ENCODE data around the gene PMFBP1.

Gene PMFBP1

GRCh38 chr16:72198771-72199201 lies 26.8 kb upstream of the PMFBP1 start:
- Mint-ChIP-seq H3K9me3 (no peaks in the 10 kb centered on the region), H3K4me1 (peaks cover 14% of the 10 kb centered on the region), H3K36me3 (no peaks in the 10 kb centered on the region), H3K27me3 (peaks cover 3% of the 10 kb centered on the region), H3K27ac (no peak overlapping the region), H3K4me3 (no peak overlapping the region)
- no peak for DNase-seq (ENCODE audit: low spot score in 2 of 2)
- ATAC-seq (ENCODE audit: low read depth), result no peak

GRCh38 chr16:72198021-72198711 lies 26.2 kb upstream of the PMFBP1 start:
- ATAC-seq (ENCODE audit: low read depth), result no peak
- Mint-ChIP-seq H3K27me3 (peaks cover 3% of the 10 kb centered on the region), H3K9me3 (no peaks in the 10 kb centered on the region), H3K27ac (no peak overlapping the region), H3K4me3 (no peak overlapping the region), H3K4me1 (peaks cover 8% of the 10 kb centered on the region), H3K36me3 (no peaks in the 10 kb centered on the region)
- DNase-seq (ENCODE audit: low spot score in 2 of 2), result no peak

- Mint-ChIP-seq H3K9me3 (no peaks in the 10 kb centered on the region), H3K4me3 (no peak overlapping the region), H3K27ac (no peak overlapping the region), H3K4me1 (peaks cover 3% of the 10 kb centered on the region), H3K36me3 (no peaks in the 10 kb centered on the region), H3K27me3 (peaks cover 3% of the 10 kb centered on the region)
- ATAC-seq (ENCODE audit: low read depth) (no peak), DNase-seq (ENCODE audit: low spot score in 2 of 2) (no peak)
These were observed 25.6 kb upstream of the PMFBP1 start for GRCh38 chr16:72197545-72197944.

- no peak overlapping the region for H3K27ac Mint-ChIP-seq
- DNase-seq (ENCODE audit: low spot score in 2 of 2), result no peak
- ATAC-seq (ENCODE audit: low read depth), result no peak
- peaks cover 3% of the 10 kb centered on the region for H3K27me3 Mint-ChIP-seq
- H3K9me3 Mint-ChIP-seq, result no peaks in the 10 kb centered on the region
- no peaks in the 10 kb centered on the region for H3K4me1 Mint-ChIP-seq
- H3K4me3 Mint-ChIP-seq, result no peak overlapping the region
- H3K36me3 Mint-ChIP-seq, result peaks cover 2% of the 10 kb centered on the region
These were observed 23.7 kb upstream of the PMFBP1 start for GRCh38 chr16:72195609-72196008.

GRCh38 chr16:72191551-72191950 lies 19.6 kb upstream of the PMFBP1 start:
- Mint-ChIP-seq H3K4me3 (no peak overlapping the region), H3K36me3 (peaks cover 4% of the 10 kb centered on the region), H3K4me1 (no peaks in the 10 kb centered on the region), H3K9me3 (no peaks in the 10 kb centered on the region), H3K27me3 (no peaks in the 10 kb centered on the region), H3K27ac (no peak overlapping the region)
- DNase-seq (ENCODE audit: low spot score in 2 of 2) (no peak), ATAC-seq (ENCODE audit: low read depth) (no peak)

- Mint-ChIP-seq H3K4me1 (no peaks in the 10 kb centered on the region), H3K9me3 (no peaks in the 10 kb centered on the region), H3K27me3 (no peaks in the 10 kb centered on the region), H3K36me3 (peaks cover 4% of the 10 kb centered on the region), H3K4me3 (no peak overlapping the region), H3K27ac (no peak overlapping the region)
- DNase-seq (ENCODE audit: low spot score in 2 of 2) (no peak), ATAC-seq (ENCODE audit: low read depth) (no peak)
These were observed 18.0 kb upstream of the PMFBP1 start for GRCh38 chr16:72189865-72190371.

GRCh38 chr16:72188541-72188940 lies 16.6 kb upstream of the PMFBP1 start:
- ATAC-seq (ENCODE audit: low read depth) (no peak), DNase-seq (ENCODE audit: low spot score in 2 of 2) (no peak)
- Mint-ChIP-seq H3K36me3 (peaks cover 4% of the 10 kb centered on the region), H3K27ac (no peak overlapping the region), H3K4me3 (no peak overlapping the region), H3K9me3 (no peaks in the 10 kb centered on the region), H3K27me3 (no peaks in the 10 kb centered on the region), H3K4me1 (no peaks in the 10 kb centered on the region)

- H3K4me1 Mint-ChIP-seq, result no peaks in the 10 kb centered on the region
- ATAC-seq (ENCODE audit: low read depth), result no peak
- no peak overlapping the region for H3K27ac Mint-ChIP-seq
These were observed 15.6 kb upstream of the PMFBP1 start for GRCh38 chr16:72187551-72187950.

GRCh38 chr16:72182976-72183375 lies 11.0 kb upstream of the PMFBP1 start:
- ATAC-seq (ENCODE audit: low read depth), result no peak
- H3K36me3 Mint-ChIP-seq, result no peaks in the 10 kb centered on the region
- DNase-seq (ENCODE audit: low spot score in 2 of 2), result no peak
- H3K27ac Mint-ChIP-seq, result no peak overlapping the region
- no peaks in the 10 kb centered on the region for H3K4me1 Mint-ChIP-seq
- no peaks in the 10 kb centered on the region for H3K27me3 Mint-ChIP-seq
- no peak overlapping the region for H3K4me3 Mint-ChIP-seq
- H3K9me3 Mint-ChIP-seq, result no peaks in the 10 kb centered on the region

More at GRCh38 chr16:72187551-72187950, 15.6 kb upstream of the PMFBP1 start:
- Mint-ChIP-seq H3K27me3 (no peaks in the 10 kb centered on the region), H3K4me3 (no peak overlapping the region), H3K36me3 (peaks cover 4% of the 10 kb centered on the region), H3K9me3 (no peaks in the 10 kb centered on the region)
- no peak for DNase-seq (ENCODE audit: low spot score in 2 of 2)

- Mint-ChIP-seq H3K27ac (no peak overlapping the region), H3K9me3 (peaks cover 11% of the 10 kb centered on the region), H3K36me3 (peaks cover 14% of the 10 kb centered on the region), H3K4me1 (no peaks in the 10 kb centered on the region), H3K4me3 (no peak overlapping the region), H3K27me3 (peaks cover 6% of the 10 kb centered on the region)
- DNase-seq (ENCODE audit: low spot score in 2 of 2) (no peak), ATAC-seq (ENCODE audit: low read depth) (no peak)
These were observed 7.4 kb upstream of the PMFBP1 start for GRCh38 chr16:72179204-72179970.

- H3K4me1 Mint-ChIP-seq, result peaks cover 11% of the 10 kb centered on the region
- H3K36me3 Mint-ChIP-seq, result peaks cover 21% of the 10 kb centered on the region
- peaks cover 6% of the 10 kb centered on the region for H3K27me3 Mint-ChIP-seq
- peak overlapping the region; percentile 98 for H3K27ac Mint-ChIP-seq
- DNase-seq (ENCODE audit: low spot score in 2 of 2) (no peak), ATAC-seq (ENCODE audit: low read depth) (no peak)
- H3K4me3 Mint-ChIP-seq, result no peak overlapping the region
- H3K9me3 Mint-ChIP-seq, result peaks cover 11% of the 10 kb centered on the region
These were observed 2.8 kb upstream of the PMFBP1 start for GRCh38 chr16:72174726-72175125.

- peak overlapping the region; percentile 98 for H3K27ac Mint-ChIP-seq
- ATAC-seq (ENCODE audit: low read depth) (no peak), DNase-seq (ENCODE audit: low spot score in 2 of 2) (no peak)
- peaks cover 11% of the 10 kb centered on the region for H3K9me3 Mint-ChIP-seq
- H3K4me3 Mint-ChIP-seq, result no peak overlapping the region
- H3K4me1 Mint-ChIP-seq, result peaks cover 11% of the 10 kb centered on the region
- peaks cover 6% of the 10 kb centered on the region for H3K27me3 Mint-ChIP-seq
- H3K36me3 Mint-ChIP-seq, result peaks cover 21% of the 10 kb centered on the region
These were observed 2.0 kb upstream of the PMFBP1 start for GRCh38 chr16:72173997-72174396.

GRCh38 chr16:72171236-72171635 lies 719 bp downstream of the PMFBP1 start:
- DNase-seq (ENCODE audit: low spot score in 2 of 2), result no peak
- Mint-ChIP-seq H3K4me3 (no peak overlapping the region), H3K27me3 (peaks cover 2% of the 10 kb centered on the region), H3K9me3 (peaks cover 4% of the 10 kb centered on the region), H3K4me1 (peaks cover 11% of the 10 kb centered on the region), H3K36me3 (peaks cover 14% of the 10 kb centered on the region), H3K27ac (peak overlapping the region; percentile 98)
- no peak for ATAC-seq (ENCODE audit: low read depth)

- no peak for ATAC-seq (ENCODE audit: low read depth)
- H3K36me3 Mint-ChIP-seq, result peaks cover 7% of the 10 kb centered on the region
These were observed 2.2 kb downstream of the PMFBP1 start for GRCh38 chr16:72169708-72170107.

More at GRCh38 chr16:72169708-72170107, 2.2 kb downstream of the PMFBP1 start:
- H3K9me3 Mint-ChIP-seq, result no peaks in the 10 kb centered on the region
- no peak overlapping the region for H3K4me3 Mint-ChIP-seq
- peak overlapping the region; percentile 98 for H3K27ac Mint-ChIP-seq
- no peak for DNase-seq (ENCODE audit: low spot score in 2 of 2)
- H3K4me1 Mint-ChIP-seq, result peaks cover 11% of the 10 kb centered on the region
- H3K27me3 Mint-ChIP-seq, result peaks cover 3% of the 10 kb centered on the region
